Measurements from ENCODE around the gene NLRP3. TPM values are rescaled to one million over a fixed set of nuclear protein-coding genes. Genes with fewer than 3 reads are reported as not detected.
A peak's percentile ranks its signal among the peaks of the same experiment; 100 is the strongest.
"Not testable (repeated sequence)": the region's sequence is repeated elsewhere in the genome, so short reads cannot be mapped to it uniquely, and the experiment has no call there.

NLRP3 gene
- polyA plus RNA-seq, 4 donors = 0.87 to 2.1 (median 1.2) TPM

DNA sequence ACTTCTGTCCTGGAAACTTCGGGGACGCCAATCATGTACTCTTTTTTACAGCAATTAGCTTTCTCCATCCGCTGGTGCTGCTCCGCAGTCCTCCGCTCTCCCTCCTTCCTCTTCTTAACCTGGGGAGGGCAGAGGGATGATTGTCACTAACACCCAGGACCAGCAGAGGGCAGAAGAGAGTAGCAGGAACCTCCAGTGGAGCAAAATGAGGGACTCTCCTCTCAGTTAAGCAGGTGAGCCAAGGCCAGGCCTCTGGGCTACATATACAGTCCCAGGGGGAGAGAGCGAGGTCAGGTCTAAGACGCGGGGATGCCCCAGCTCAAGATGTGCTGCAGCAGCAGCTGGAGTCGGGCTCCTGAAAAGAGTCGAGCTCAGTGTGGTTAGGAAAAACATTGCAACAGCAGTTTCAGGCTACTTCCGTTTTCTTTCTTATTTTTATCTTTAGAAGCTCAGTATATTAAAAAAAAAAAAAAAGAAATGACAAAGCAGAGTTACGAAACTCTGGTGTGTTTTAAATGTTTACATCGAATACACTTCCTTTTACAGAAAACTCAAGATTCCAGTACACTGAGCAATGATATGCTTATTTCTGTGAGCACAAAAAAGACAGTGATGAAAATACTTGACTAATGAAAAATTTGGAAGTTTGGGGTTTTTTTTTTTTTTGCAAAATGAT lies 25.7 kb upstream of the NLRP3 start:
- peak; percentile 48 to 69 (median 66) for DNase-seq (ENCODE audit: low read depth in 4 of 4, low spot score in 3 of 4)

GRCh38 chr1:247390996-247391395 lies 25.0 kb upstream of the NLRP3 start:
- DNase-seq (ENCODE audit: low read depth in 4 of 4, low spot score in 3 of 4) = no peak

DNA sequence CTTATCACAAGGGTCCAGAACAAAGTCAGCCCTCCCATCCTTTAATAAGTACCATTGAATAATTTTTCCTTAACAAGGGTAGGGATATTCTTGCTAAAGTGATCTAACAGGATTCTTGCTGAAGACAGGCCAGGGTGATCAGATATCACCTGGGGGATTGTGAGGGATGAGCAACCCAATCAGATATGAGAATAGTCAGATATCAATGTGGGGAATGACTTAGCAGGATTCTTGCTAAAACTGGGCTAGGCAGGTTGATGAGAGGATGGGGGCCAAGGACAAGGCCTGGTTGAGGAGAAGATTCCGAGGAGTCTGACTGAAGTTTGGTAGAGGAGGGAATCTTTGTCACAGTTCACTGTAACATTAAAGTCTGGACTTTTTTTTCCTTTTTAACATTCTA lies 23.9 kb upstream of the NLRP3 start:
- no peak for DNase-seq (ENCODE audit: low read depth in 4 of 4, low spot score in 3 of 4)

- not testable (repeated sequence) for DNase-seq (ENCODE audit: low read depth in 4 of 4, low spot score in 3 of 4)
Observed at GRCh38 chr1:247395075-247395474, 20.9 kb upstream of the NLRP3 start.

DNA sequence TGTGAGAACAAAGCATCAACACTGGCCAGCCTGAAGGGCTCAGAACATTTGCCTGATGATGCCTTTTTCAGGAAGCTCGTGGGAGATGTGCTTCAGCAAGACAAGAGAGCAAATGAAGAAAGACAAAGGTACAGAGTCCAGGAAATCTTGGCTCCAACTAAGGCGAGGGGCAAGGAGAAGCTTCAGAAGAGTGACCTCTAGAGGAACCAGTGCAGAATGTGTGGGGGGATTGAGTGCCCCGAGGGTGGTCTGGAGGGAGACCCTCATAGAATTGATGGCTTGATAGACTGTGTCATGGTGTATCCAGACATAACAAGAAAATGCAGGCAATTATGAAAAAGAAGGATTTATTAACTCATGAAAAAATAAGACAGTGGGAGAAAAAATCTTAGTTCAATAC lies 15.3 kb upstream of the NLRP3 start:
- DNase-seq (ENCODE audit: low read depth in 4 of 4, low spot score in 3 of 4) = no peak

DNA sequence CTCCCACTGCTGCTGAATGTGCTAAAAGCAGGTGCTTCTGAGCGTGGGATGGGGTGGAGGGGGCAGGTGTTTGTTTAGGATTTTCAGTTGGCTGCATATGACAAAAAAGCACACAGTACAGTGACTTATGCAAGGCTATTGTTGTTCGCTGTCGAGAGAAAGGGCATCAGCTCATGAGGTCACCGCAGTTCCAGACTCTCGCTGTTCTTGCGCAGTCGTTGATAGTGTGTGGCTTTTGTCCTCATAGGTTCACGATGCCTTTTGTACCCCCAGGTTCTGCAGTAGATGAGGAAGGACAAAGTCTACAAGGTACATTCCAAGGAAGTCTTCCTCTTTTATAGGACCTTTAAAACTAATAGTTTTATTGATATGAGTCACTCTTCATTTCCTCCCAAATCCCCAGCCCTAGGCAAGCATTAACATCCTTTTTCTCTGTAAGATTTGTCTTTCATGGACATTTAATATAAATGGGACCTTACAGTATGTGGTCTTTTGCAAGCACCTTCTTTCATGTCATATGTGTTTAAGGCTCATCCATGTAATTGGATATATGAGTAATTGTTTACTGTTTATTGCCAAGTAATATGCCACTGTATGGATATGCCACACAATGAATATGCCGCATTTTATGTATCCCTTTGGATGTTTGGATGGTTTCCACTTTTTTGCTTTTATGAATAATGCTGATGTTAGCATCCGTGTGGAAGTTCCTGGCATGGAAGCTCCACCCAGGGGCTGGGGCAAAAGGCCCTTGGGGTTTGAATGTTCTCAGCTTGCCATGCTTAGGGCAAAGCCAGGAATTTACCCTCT lies 14.5 kb upstream of the NLRP3 start:
- DNase-seq (ENCODE audit: low read depth in 4 of 4, low spot score in 3 of 4) = no peak

DNA sequence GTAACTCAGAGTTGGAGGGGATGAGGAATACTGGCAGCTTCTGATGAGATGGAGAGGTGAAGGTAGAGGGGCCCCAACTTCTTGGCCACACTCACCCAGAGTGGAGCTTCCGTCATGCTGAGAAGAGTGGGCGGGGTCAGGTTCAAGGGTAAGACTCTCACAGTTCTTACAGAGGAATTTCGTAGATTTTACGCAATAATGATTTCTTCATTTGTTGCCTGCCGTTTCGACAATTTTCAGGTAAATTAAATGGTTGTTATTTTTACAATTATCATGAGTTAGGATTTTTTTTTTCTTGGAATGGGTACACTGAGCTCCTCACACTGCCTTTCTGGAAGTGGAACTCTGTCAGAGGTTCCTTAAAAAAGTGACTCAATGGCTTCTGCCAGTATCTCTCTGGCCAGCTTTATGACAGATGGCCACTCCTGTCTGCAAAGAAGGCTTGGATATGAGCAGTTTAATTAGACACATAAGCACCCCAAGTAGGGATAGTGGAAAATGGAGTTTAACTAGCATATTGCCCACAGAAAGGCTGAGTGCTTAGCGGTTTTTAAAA lies 13.8 kb upstream of the NLRP3 start:
- no peak for DNase-seq (ENCODE audit: low read depth in 4 of 4, low spot score in 3 of 4)

- no peak for DNase-seq (ENCODE audit: low read depth in 4 of 4, low spot score in 3 of 4)
Observed at GRCh38 chr1:247406014-247406656, 9.8 kb upstream of the NLRP3 start.

- no peak for DNase-seq (ENCODE audit: low read depth in 4 of 4, low spot score in 3 of 4)
Observed at GRCh38 chr1:247407180-247407616, 8.8 kb upstream of the NLRP3 start.

- no peak for DNase-seq (ENCODE audit: low read depth in 4 of 4, low spot score in 3 of 4)
Observed at GRCh38 chr1:247408100-247408499, 7.9 kb upstream of the NLRP3 start.

- no peak for DNase-seq (ENCODE audit: low read depth in 4 of 4, low spot score in 3 of 4)
Observed at GRCh38 chr1:247409869-247410544, 6.0 kb upstream of the NLRP3 start.

DNA sequence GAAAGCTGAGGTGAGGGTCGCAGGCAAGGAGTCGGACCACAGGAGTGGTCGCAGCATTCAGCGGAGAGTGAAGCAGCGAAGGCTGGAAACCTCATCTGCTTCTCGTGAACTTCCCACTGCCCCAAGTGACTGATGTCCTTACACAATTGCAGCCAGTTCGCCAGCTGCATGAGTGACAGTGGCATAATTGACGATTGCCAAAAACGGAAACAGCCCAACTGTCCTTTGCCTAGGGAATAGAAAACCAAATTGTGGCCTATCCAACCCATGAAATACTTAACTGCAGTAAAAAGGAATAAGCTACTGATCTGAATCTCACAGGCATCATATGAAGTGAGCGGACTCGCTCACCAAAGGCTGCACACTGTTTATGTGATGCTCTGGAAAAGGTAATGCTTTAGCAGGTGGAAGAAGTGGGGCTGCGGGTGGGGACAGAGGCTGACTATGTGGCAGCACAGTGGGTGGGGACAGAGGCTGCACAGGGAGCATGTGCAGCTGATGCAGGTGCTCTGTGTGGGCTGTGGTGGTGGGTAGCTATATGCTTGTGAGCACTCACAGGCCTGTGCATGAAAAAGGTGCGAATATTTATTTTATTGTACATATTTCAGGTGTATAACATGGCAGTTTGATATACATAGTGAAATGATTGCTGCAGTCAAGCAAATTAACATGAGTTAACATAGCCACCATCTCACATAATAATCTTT lies 4.2 kb upstream of the NLRP3 start:
- DNase-seq (ENCODE audit: low read depth in 4 of 4, low spot score in 3 of 4) = no peak

- no peak for DNase-seq (ENCODE audit: low read depth in 4 of 4, low spot score in 3 of 4)
Observed at GRCh38 chr1:247417831-247418230, 1.9 kb downstream of the NLRP3 start.

DNA sequence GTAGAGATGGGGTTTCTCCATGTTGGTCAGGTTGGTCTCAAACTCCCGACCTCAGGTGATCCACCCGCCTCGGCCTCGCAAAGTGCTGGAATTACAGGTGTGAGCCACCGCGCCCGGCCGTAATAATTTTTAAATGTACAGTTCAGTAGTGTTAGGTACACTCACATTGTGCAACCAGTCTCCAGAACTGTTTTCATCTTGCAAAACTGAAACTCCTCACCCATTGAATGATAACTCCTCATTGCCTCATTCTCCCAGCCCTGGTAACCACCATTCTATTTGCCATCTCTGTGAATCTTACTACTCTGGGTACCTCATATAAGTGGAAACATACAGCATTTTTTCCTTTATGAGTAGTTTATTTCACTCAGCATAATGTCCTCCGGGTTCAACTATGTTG lies 3.4 kb downstream of the NLRP3 start:
- no peak for DNase-seq (ENCODE audit: low read depth in 4 of 4, low spot score in 3 of 4)

DNA sequence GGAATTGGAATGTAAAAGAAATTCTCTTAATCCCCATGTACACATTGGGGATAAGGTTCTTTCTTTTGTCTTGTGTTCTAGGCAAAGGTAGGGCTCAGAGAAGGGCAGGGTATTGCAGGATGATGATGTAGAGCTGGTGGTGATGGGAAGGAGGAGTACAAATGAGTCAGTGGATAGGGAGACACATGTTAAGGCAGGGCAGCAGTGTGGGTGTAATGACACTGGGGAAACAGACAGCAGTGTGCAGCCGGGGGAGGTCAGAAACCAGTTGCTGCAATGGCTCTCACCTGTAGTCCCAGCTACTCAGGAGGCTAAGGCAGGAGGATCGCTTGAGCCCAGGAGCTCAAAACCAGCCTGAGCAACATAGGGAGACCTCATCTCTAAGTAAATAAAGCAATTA lies 5.1 kb downstream of the NLRP3 start:
- no peak for DNase-seq (ENCODE audit: low read depth in 4 of 4, low spot score in 3 of 4)

DNA sequence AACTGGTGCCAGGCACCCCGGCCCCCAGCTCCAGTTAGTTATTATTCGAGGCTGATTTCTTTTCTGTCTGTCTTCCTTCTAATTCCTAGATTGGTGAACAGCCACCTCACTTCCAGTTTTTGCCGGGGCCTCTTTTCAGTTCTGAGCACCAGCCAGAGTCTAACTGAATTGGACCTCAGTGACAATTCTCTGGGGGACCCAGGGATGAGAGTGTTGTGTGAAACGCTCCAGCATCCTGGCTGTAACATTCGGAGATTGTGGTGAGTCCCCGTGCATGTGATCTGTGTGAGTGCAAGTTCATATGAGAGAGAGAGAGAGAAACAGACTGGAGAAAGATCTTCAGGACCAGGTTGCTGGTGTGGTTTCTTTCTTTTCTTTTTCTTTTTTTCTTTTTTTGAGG lies 13.5 kb downstream of the NLRP3 start:
- DNase-seq (ENCODE audit: low read depth in 4 of 4, low spot score in 3 of 4) = no peak

DNA sequence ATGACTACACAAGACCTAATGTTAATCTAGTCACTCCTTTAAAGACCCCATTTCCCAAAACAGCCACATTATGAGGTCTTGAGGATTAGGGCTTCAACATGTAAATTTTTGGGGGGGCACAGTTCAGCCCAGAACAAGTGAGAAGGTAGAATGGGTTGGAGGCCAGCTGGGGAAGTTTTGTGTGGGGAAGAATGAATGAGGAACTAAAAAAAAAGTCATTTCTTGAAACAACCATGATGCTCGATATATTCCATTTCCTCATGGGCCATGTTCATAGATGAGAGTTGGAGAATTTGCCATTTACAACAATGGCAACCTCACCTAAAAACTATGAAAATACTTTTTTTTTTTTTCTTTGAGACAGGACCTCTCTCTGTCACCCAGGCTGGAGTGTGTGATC lies 14.5 kb downstream of the NLRP3 start:
- no peak for DNase-seq (ENCODE audit: low read depth in 4 of 4, low spot score in 3 of 4)

- no peak for DNase-seq (ENCODE audit: low read depth in 4 of 4, low spot score in 3 of 4)
Observed at GRCh38 chr1:247431643-247432042, 15.7 kb downstream of the NLRP3 start.

DNA sequence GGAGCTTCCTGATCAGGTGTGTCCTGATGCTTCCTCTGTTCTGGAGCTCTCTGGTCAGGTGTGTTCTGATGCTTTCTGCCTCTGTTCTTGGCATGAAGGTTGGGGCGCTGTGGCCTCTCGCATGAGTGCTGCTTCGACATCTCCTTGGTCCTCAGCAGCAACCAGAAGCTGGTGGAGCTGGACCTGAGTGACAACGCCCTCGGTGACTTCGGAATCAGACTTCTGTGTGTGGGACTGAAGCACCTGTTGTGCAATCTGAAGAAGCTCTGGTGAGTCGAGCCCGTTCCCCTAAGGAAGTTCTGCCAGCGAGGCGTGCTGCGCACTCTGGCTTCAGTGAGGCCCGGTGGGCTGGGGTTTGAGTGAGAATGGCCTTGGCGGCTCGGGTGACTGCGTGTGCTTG lies 18.0 kb downstream of the NLRP3 start:
- DNase-seq (ENCODE audit: low read depth in 4 of 4, low spot score in 3 of 4) = no peak

DNA sequence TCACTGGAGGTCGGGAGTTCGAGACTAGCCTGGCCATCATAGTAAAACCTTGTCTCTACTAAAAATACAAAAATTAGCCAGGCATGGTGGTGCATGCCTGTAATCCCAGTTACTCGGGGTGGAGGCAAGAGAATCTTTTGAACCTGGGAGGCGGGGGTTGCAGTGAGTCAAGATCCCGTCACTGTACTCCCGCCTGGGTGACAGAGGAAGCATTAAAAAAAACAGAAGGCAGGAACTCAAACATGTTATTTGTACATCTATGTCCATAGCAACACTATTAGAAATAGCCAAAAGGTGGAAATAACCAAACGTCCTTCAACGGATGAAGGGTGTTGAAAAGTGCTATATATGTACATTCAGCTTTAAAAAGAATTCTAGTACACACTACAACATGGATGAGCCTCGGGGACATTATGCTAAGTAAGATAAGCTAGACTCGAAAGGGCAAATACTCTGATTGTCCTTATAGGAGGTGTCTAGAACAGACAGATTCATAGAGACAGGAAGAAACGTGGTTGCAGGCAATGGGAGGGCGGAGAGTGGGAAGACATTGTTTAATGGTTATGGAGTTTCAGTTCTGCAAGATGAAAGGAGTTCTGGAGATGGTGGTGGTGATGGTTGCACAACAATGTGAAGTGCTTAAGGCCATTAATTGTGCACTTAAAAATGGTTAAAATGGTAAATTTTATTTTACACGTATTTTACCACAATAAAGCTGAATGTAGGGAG lies 19.2 kb downstream of the NLRP3 start:
- DNase-seq (ENCODE audit: low read depth in 4 of 4, low spot score in 3 of 4) = no peak

All from left renal pelvis (tissue), 4 donors.